HG02870 (cell line): Measurements from ENCODE around the gene POR.
"Not testable (repeated sequence)": the region's sequence is repeated elsewhere in the genome, so short reads cannot be mapped to it uniquely, and the experiment has no call there.

Source experiments
- ATAC-seq: cut with Tn5 transposase; IDR thresholded peaks from one replicate; pipeline ENCODE4 v1.9.1; 2021; ENCODE audit warnings: mild to moderate bottlenecking, moderate library complexity; ENCODE audit not compliant: unreplicated experiment

Gene POR

GRCh38 chr7:75988568-75989499 lies 73.9 kb downstream of the POR start:
- ATAC-seq, result no peak

GRCh38 chr7:75989500-75990388 lies 74.8 kb downstream of the POR start:
- no peak for ATAC-seq

DNA sequence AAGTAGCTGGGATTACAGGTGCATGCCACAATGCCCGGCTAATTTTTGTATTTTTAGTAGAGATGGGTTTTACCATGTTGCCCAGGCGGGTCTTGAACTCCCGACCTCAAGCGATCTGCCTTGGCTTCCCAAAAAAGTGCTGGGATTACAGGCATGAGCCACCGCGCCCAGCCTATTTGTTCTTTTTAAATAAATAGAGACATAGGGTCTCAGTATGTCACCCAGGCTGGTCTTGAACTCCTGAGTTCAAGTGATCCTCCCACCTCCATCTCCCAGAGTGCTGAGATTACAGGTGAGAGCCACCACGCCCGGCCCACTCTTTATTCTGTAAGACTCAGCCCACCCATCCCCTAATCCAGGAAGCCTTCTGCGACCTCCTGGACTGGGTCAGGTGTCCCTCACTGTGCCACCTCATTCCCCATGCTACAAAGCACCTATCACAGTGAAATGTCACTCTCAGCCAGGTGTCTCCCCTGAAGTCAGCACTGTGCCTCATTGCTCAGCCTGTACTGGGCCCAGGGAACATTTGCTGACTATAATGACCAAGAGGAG lies 76.7 kb downstream of the POR start:
- no peak for ATAC-seq

DNA sequence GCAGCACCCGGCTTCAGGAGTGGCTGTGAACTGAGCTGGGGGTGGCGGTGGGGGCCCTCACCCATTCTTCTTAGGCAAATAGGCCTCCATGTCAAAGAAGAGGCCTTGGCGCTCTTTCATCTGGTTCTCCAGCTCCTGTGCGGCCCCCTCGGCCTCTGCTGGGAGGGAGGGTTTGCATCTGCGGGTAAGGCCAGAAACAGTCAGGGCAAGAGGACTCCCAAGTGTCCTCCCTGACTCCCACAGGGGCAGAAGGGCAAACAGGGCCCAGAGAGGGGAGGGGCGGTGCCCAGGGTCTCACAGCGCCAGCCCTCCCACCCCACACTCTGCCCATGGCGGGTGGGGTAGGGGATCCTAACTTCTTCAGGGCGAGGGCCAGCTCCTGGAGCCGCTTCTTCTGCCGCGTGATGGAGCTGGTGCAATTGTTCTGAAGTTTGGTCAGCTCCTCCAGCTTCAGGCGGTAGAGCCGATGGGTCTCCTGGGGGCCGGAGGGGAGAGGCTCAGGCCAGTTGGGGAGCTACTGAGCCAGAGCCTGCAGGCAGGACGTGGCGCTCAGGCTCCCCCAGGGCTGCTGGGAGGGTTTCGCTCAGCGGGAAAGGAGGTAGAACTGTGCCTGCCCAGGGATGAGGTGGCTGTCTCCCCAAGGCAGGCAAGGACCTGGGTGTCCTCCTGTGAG lies 77.3 kb downstream of the POR start:
- ATAC-seq, result no peak

- ATAC-seq, result peak; percentile 12
Observed at GRCh38 chr7:75993689-75994387, 78.9 kb downstream of the POR start.

- peak; percentile 89 for ATAC-seq
Observed at GRCh38 chr7:75994388-75995051, 79.6 kb downstream of the POR start, which contains the start of gene TMEM120A. Gene TMEM120A (minus strand): TSS chr7:75994595. CDS start chr7:75994570, 25 bp downstream.

DNA sequence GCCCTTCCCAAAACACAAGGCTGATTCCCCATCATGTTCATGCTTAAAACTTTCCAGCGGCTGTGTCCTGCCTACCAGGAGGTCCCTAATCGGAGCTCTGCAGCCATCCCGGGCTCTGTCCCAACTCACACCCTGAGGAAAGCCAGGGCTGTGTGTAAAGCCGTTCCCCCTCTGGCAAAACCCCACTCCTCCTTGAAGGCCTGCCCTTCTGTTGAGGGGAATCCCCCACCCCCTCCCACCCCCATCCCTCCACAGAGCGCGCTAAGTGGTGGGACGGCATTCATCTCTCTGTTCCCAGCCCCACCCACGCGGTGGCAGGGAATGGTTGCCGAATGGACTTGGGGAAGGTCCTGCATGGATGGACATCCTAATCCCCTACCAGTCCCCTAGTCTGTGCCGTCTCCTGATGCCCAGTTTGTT lies 80.1 kb downstream of the POR start:
- ATAC-seq, result no peak

GRCh38 chr7:75995996-75996395 lies 81.0 kb downstream of the POR start:
- ATAC-seq, result no peak

DNA sequence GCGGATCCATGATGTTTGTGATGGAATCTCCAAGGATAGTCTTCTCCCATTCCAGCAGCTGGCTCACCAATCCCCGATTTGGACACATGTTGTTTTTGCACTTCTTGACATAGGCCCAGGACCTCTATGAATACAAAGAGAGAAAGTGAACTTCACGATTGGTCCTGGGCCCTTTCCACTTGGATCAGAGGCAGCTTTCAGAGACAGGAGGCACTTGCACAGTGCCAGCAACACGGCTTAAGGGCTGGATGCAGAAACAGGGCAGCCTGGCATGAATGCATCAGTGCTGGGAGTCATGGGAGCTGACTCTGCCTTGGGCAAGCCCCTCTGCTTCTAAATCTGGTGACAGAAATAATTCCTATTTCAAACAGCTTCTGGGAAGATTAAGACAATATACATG lies 81.5 kb downstream of the POR start:
- no peak for ATAC-seq

DNA sequence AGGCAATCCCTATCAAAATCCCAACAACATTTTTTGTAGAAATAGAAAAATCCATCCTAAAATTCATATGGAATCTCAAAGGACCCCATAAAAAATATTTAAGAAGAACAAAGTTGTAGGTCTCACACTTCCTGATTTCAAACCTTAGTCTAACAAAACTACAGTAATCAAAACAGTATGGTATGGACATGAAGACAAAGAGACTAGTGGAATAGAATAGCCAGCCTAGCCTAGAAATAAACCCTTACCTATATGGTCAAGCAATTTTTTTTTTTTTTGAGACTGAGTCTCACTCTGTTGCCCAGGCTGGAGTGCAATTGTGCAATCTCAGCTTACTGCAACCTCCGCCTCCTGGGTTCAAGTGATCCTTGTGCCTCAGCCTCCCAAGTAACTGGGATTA lies 83.1 kb downstream of the POR start:
- no peak for ATAC-seq

DNA sequence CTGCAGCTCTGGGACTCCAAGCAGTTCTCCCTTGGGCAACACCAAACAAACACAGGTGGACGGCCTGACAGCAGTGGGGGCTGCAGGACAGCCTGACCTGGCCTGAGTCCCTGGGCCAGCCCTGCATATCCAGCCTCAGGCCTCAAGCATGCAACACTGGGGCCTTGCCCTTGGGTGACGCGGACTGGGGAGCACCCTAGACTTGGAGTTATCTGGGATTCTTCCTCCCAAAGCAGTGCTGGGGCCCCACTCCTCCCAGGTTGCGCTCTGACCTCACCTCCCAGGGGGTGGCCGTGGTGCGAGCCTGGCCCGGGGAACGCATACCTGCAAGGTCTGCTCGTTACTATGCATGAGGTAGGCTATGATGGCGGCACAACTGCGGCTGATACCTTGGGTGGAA lies 85.6 kb downstream of the POR start:
- ATAC-seq, result no peak

DNA sequence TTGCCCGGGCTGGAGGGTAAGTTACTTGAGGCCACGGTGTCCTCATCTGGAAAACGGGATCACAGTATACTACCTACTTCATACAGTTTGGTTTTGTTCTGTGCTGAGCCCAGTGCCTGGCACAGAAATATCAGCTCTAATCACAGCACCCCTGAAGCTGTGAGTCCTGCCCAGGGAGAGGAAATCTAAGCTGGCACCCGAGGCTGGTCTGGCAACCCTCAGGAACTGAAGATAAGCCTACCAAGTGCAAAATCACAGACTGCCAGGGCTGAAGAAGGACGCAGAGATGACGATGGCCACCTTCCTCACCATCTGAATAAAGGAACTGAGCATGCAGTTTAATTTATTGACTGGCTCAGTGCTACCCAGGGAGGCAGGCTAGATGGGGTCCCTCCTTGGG lies 87.2 kb downstream of the POR start:
- ATAC-seq, result no peak

DNA sequence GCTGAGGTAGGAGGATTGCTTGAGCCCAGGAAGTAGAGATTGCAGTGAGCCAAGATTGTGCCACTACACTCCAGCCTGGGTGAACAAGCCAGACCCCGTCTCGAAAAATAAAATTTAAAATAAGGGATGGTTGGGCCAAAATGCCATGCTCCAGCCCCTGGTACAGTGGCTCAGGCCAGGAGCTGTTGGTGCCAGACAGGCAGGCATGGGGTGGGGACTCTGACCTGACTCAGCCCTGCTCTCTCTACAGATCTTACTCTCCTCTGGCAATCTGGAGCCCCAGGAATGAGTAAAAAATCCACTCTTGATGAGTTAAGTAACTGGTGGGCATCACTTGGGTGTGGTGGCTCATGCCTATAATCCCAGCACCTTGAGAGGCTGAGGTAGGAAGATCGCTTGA lies 87.9 kb downstream of the POR start:
- ATAC-seq, result no peak

DNA sequence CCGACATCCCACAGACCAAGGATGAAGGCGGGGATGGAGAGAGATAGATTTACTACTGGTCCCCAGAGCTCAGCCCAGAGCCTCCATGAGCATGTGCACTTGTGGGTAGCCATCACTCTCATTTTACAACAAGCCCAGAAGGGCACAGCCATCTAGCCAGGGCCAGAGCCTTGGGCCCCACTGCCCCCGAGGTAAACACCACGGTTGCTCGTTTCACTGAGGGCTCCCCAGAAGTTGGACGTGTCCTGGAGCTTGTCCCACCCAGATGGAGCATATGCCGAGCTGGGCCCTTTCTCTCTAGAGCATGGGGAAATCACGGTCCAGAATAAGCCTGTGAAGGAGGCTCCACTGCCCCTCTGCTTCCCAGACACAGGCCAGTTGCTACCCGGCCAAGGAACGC lies 88.4 kb downstream of the POR start:
- no peak for ATAC-seq

- not testable (repeated sequence) for ATAC-seq
Observed at GRCh38 chr7:76005004-76005403, 90.0 kb downstream of the POR start.

DNA sequence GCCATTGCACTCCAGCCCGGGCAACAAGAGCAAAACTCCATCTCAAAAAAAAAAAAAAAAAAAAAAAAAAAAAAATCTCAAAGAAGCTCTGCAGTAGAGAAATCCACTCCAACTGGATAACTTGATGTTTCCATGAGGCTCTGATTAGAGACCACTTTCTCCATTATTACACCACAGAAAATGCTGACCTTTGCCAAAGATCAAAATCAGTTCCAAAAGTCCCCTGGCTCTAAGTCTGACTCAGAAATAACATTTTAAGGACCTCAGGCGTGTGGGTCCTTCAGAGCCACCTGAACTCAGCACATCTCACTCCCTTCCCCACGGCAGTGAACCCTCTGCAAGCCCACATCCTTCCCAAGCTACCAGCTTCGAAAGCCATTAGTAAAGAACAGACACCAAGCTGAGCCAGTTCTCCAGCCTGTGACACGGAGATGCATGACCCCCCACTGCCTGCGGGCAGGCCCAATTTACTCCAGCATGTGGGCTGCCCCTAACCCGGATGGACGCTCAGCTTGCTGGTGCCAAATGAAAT lies 93.3 kb downstream of the POR start:
- no peak for ATAC-seq

DNA sequence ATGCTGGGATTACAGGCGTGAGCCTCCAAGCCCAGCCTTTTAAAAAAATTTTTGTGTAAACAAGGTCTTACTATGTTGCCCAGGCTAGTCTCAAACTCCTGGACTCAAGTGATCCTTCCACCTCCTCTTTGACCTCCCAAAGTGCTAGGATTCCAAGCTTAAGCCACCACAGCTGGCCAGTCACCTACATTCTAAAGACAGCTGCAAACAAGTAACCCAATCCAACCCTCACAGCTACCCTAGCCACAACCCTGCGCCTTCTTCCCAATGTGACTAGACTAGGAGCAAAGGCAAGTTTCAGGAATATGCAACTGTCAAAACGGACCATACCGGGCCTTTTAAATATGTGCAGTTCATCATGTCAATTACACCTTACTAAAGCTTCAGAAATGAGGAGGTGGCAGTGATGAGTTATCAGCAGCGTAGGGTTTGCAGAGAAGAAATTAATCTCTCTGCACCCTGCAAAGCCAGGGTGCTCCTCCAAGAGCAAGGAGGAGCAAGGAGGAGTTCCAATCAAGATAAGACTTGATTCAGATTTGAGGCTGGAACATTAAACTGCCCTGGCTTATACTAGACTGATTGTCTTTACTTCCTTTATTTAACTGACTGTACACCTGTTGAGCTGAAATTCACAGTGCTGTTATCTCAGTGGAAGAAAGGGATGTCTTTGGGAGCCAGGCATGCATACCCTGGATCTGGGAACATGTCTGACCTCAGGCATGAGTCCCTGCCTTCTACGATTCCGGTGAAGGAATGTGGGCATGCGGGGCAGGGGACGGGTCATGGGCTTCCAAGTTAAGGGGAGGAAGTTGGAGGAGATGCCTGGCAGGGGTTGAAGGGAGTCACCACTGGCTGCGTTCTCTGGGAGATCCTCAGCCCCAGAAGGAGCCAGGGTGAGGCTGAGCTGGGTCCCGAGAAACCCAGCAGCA lies 95.0 kb downstream of the POR start:
- no peak for ATAC-seq

GRCh38 chr7:76011442-76011861 lies 96.5 kb downstream of the POR start:
- ATAC-seq, result no peak
